ENCODE measurements around the gene CAPZB.

The CAPZB gene

DNA sequence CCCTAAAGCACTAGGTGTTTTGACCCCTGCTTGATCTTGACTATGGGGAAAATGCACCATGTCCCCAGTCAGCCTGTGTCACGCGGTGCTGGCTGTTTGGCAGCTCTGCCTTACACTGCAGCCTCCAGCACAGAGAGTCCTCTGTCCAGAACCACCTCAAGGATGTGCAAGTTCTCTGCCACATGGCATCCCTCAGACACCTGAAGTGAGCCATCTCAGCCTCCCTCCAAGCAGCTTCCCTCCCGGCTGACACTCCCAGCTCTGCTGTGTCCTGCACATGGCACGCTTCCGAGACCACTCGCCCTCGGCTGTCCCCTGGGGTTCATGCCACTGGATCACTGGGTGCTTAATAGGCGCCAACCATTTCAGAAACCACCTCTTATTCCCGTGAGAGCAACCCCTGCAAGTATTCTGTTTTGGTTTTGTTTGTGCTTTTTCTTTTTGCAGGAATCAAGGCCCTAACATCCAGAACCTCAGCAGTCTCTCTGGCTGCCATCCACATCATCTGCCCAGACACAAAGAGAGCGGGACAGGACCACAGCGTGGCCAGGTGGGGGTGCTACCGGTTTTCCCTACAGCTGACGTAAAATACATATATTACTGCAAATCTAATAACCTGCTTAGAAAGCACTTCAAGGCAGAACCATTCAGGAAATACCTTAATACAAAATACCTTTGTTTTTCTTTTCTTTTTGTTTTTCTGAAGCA is 45.7 kb downstream of the CAPZB start:
- no peak overlapping the region for H3K4me3 ChIP-seq (ENCODE audit: low read length)
- no peak for DNase-seq (ENCODE audit: low read depth, low spot score)

DNA sequence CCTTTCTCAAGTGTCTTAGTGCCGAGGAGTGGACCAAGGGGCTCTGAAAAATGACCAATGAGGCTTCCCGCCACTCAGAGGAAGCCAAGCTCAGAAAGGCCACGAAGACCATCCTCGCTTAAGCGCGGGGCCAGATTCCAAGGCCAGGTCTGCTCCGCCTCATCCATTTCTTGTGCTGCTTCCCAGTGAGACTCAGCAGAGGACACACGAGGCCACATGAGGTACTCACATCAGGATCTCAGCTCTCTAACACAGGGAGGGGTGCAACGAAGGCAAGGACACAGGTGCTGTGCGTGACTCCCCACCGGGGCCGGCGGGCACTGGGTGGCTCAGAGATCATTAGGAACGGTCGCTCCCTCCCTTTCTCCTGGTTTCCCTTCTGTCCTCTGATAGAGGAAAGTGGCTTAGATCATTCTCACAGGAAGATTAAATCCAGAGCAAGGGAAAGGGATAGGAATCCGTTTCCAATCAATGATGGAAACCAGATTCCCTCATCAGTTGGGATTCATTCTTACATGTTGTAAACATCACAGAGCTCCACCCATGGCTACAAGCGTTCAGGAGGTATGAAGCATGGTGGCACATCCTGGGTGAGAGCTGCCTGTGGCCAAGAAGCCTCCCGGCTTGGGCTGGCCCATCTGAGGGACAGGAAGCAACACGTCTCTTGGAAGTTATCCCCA is 46.7 kb downstream of the CAPZB start:
- DNase-seq (ENCODE audit: low read depth, low spot score) = no peak
- H3K4me3 ChIP-seq (ENCODE audit: low read length) = no peak overlapping the region

DNA sequence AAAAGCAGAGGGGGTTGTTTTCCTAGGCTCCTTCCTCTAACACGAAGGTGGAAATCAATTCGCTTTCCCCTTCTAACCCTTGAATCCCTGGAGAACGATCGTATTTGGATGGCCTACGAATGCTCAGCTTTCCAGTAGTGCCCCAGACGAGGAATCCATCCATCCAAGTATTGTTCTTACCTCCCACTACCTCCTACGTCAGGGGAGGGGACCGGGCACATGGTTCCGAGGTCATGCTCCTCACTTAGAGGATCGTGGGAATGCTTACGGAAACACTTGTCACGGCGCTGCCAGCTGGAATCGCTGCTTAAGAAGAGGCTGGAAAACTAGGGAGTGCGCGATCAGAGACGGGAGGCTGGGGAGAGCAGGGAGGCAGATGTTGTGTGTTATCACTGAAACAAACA is 47.4 kb downstream of the CAPZB start:
- DNase-seq (ENCODE audit: low read depth, low spot score) = no peak
- H3K4me3 ChIP-seq (ENCODE audit: low read length) = no peak overlapping the region

DNA sequence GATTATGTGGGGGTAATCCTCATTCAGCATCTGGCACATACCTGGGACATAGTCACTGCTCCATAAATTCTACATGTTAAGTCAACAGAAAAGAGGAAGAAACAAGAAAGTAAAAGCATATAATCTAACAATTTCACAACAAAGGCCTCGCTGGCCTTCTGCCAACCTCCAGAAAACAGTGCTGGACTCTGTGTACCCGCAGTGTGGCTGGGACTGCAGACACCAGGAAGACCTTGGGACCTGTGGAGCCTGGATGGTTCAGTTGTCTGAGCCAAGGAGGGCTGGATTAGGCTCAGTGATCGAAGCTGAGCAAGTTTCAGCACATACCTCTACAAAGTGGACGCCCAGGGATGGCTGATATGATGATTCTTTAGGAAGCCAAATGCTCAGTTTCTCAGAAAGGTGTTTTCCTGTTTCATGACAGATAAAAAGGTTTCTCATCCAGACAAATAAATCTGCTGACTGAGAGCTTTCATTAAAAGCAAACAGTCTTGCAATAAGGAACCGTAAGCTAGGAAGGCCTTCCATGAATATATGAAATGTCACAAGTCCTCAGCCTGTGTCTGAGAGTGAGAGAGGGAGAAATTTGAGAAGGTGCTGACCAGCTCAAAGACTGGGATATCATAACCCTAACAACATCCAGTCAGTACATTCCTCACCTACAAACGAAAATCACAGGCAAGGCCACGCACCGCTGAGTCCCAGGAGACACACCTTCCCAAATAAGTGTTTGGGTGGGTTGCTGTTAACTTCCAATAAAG is 48.4 kb downstream of the CAPZB start:
- no peak for DNase-seq (ENCODE audit: low read depth, low spot score)
- H3K4me3 ChIP-seq (ENCODE audit: low read length) = no peak overlapping the region

DNA sequence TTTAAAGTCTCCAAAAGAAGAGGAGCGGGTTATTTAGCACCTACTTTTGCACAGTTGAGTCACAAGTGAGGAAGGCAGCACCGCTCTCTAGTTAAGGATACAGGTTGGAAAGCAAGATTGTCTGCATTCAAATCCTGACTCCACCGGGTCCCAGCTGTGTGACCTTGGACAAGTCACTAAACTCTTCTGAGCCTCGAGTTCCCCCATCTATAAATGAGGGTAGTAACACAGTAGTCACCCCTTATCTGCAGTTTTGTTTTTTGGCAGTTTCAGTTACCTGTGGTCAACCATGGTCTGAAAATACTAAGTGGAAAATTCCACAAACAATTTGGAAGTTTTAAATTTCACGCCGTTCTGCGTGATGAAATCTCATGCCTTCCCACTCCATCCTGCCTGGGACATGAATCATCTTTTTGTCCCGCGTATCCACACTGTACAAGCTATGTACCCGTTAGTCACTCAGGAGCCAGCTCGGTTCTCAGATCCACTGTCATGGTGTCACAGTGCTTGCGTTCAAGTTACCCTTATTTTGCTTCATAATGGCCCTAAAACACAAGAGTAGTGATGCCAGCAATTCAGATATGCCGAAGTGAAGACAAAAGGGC is 49.4 kb downstream of the CAPZB start:
- H3K4me3 ChIP-seq (ENCODE audit: low read length) = no peak overlapping the region
- no peak for DNase-seq (ENCODE audit: low read depth, low spot score)

DNA sequence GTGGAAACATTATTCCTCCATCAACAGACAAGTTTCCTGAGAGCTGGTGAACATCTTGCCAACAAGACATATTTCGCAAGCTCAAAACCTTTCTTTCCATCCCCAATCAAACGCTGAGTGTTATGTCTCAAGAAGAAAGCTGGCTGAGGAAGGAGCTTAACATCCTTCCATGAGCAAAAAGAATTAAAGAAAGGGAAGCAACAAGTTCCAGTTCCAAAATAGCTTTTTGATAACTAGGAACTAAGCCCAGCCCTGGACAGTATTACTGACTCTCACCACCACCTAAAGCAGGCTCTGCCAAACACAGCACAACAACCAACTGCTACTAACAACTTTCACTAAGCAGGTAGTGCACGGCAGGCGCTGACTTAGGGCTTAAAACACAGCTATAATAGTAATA is 50.2 kb downstream of the CAPZB start:
- no peak overlapping the region for H3K4me3 ChIP-seq (ENCODE audit: low read length)
- no peak for DNase-seq (ENCODE audit: low read depth, low spot score)

DNA sequence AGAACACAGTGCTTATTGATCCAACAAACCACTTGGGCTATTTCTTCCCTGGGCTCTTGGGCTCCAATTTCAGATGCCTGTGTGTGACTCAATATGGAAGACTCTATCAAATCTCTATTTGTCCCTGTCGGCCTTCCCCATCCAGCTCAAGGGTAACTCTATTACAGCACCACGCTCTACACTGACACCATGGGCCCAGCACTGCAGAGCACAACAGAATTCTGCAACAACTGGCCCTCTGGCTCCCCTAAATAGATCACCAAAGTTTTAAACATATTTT is 51.7 kb downstream of the CAPZB start:
- DNase-seq (ENCODE audit: low read depth, low spot score) = no peak
- H3K4me3 ChIP-seq (ENCODE audit: low read length) = no peak overlapping the region

DNA sequence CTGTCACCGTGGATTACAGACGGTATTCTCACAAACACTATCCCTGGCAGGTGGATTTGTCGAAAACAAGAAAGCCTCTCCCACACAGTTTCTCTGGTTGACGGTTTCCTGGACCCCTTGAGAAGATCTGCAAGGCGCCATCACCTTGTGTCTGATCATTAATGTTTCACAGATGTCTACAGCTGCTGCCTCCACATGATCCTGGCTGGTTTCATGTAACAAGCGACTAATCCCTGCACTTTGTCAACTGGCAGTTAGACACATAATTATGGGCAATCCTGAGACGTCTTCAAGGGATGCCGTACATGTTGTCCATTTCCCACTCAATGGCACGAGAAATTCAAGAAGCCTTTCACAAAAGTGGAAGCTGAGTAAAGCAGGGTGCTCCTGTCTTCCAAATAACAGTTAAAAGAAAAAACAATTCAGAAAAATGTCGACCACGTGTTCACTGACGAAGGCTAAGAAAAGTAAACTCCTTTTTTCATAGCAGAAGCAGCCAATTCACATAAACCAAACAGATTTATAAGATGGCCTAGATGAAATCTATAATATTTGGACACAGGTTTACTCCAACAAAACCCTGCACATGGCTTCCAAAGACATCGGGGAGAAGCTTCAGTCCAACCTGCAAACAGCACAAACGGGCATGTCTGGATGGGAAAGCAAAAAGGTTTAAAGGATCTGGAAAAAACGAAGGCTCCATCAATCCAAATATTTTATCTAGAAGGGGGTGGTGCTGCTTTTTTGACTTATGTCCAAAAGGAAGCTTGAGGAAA is 52.2 kb downstream of the CAPZB start:
- no peak for DNase-seq (ENCODE audit: low read depth, low spot score)
- no peak overlapping the region for H3K4me3 ChIP-seq (ENCODE audit: low read length)

DNA sequence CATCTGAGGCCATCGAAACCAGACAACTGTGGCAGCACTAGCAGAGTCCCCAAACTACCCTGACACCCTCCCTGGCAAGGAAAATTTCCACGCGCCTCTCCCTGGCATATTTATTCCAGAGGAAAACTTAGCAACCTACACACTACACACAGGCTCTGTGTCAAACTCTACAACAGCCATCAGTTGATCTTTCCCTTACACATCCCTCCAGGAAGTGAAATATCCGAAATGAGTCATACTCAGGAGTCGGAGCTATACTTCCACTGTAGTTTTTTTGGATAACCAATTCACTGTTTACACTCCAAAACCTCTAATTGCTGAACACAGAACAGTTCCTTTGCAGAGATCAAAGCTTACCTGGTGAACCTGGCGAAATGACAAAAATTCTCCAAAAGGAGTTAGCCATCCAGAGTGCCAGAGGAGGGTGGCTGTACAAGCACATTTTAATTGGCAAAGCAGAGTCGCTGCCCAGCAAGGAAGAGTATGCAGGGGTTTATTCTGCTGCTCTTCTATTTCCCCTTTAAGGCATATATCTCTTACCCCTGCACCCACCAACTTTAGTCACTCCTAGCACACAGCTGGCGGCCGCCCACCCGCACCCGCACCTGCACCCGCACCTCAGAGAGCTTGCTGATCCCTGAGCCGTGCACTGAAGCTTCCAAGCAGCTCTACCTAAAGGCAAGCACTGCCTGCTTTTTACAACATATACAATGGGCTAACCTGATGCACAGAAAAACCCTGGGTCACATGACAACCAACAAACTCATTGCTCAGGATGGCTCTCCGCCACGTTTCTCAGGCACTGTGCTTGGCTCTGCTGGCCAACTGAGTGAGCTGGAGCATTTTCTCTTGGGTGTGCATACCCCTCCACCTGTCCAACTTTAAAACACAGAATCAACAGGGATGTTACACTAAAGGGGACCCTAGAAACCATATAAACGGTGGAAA is 54.9 kb downstream of the CAPZB start:
- DNase-seq (ENCODE audit: low read depth, low spot score) = no peak
- H3K4me3 ChIP-seq (ENCODE audit: low read length) = no peak overlapping the region

DNA sequence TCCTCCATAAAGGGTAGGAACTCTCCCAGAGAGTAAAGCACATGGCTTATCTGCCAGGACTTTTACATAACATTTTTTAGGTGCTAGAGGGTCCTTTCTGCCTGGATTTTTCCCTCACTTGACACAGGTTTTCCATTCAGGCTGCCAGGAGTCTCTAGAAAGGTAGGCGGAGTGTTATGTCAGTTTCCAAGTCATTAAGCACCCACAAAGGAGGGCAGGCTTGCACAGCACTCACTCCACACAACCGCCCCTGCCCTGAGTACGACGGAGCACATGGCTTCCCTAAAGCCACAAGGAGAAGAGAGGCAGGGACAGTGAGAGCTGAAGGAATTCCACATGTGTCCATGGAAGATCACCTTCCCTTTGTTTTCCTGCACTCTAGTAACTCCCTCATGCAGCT is 55.7 kb downstream of the CAPZB start:
- no peak for DNase-seq (ENCODE audit: low read depth, low spot score)

DNA sequence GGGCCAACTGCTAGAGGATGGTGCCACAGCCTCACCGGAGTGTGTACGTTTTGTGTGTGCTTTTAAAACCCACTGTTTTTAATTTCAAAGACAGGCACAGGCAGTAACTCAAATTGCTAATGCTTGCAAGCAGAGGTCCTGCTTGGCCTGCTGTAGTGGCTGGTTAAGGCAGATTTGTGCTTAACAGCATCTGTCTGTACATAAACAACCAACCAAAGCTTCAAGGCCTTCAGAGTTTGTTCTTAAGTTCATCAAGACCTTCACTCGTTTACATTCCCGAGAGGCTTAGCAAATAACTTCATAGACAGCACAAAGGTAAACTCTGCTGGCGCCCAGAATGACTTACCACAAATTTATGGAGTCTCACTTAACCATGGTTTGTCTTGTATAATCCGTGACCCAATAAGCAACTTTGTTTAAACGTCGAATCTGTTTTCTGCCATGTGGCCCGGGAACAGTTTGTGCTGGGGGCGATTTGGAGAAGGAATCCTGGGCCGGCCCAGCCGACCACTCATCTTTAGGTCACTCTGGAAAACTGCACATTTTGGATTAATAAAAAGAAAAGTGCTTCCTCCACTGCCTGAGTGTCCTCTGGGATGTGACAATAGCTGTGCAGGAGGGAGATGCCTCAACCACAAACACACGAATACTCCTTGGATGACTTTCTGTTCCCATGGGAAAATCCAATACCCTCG is 58.1 kb downstream of the CAPZB start:
- no peak overlapping the region for H3K4me3 ChIP-seq (ENCODE audit: low read length)
- no peak for DNase-seq (ENCODE audit: low read depth, low spot score)

More for the DNA sequence above, 55.7 kb downstream of the CAPZB start:
- H3K4me3 ChIP-seq (ENCODE audit: low read length) = no peak overlapping the region

DNA sequence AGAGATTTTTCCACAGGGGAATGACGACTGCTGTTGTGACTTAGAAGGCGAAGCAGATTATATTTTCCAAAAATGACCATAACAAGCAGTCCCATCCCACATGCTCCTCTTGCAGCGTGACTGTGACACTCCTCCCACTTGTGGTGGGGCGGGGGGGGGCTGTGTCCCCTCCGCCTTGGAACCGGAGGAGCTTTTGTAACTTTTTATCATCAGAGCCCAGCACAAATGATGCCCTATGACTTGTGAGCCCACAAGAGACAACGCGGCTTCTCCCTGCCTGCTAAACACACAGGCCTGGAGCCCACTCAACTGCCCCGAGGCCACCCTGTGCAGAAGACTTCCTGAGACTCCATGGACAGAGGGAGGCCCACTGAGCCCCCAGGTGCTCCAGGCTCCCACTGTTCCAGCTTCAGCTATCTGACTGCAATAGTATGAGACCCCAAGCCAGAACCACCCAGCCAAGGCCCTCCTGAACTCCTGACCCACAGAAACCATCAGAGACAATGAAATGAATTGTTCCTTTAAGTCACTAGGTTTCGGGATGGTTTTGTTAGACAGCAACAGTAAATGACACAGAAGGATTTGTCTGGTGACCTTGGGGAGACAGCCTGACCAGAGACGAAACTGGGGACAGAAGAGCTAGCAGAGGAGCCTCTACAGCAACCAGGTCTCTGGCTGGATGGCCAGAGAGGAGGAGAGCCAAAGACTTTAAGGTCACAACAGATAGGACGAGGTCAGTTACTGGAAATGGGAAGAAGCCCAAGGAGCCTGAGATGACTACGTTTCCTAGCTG is 58.8 kb downstream of the CAPZB start:
- DNase-seq (ENCODE audit: low read depth, low spot score) = no peak
- no peak overlapping the region for H3K4me3 ChIP-seq (ENCODE audit: low read length)

DNA sequence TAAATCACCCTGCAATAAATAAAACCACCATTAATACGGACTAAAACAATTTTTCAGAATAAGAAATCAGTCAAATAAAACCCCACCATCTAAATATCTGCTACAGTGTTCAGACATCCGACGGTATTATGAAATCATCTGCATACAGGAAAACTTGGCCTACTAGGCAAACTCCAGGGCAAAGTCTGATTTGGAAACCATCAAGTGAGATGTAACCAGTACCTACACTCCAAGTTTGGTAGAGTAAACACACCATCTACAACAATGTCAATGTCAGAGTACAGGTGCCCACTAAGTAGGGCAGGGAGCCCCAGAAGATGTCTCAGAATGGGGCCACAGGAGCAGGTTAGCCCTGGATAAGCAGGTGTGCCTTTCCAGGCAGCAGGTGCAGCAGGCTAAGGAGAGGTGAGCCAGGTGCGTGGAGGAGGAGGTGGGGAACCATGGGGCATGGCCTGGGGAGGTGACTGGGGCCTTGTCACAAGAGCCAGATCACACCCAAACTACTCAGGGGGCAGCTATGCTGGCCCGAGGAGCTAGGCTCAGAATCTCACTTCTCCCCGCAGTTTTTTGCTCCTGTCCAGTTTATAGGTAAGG is 59.6 kb downstream of the CAPZB start:
- DNase-seq (ENCODE audit: low read depth, low spot score) = no peak
- H3K4me3 ChIP-seq (ENCODE audit: low read length) = no peak overlapping the region

DNA sequence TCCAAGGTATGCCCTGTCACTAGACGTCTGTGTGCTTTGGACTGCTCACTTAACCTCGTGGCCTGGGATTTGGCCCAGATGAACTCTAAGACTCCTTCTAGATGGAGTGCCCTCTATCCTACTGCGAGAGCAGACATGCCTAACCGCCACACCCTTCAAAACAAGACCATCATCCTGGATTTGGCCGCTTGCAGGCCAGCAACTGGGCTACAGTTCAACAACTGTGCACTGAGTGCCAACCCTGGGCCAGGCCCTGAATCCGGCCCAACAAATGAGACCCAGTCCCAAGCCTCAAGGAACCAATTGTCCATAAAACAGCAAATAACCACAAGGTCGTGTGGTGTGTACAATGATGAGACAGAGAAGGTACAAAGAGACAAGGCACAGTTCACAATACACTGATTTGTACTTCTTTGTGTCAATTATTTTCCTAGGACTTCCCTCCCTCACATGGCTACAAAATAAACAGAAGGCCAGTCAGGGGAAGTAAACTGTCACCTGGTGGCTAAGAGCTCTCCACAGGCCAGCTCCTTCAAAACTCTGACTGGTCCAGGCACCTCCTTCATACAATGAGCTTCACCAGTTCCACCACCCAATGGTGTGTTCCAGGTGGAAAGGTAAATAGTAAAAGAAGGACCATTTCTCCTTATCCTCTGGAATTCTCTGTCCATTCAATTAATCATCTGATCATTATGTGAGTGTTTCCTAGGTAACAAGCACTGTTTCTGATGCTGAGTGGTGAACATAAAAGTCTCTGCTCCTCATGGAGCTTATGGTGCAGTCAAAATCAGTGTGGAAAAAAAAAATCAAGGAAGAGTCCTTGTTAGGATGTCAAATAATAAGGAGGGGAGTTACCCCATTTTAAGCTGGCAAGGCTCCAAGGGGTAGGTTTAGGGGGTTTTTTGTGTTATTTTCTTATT is 60.4 kb downstream of the CAPZB start:
- no peak overlapping the region for H3K4me3 ChIP-seq (ENCODE audit: low read length)
- DNase-seq (ENCODE audit: low read depth, low spot score) = no peak

DNA sequence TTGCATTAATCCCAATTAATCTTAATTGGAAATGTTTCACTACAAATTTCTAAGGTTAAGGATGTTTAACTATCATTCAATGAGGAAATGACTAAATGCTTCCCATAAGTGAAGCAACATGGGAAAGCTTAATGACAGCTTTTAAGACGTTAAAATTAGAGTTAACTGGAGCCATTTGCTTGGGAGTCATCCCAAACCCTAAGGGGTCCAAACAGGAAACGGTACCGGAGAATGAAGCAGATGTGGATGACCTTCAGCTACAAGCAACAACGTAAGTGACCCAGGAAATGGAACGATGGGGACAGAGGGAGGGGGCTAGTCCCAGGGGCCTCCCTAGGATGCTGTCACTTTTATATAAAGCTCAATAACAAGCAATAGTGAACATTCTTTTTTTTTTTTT is 62.2 kb downstream of the CAPZB start:
- no peak overlapping the region for H3K4me3 ChIP-seq (ENCODE audit: low read length)
- no peak for DNase-seq (ENCODE audit: low read depth, low spot score)

DNA sequence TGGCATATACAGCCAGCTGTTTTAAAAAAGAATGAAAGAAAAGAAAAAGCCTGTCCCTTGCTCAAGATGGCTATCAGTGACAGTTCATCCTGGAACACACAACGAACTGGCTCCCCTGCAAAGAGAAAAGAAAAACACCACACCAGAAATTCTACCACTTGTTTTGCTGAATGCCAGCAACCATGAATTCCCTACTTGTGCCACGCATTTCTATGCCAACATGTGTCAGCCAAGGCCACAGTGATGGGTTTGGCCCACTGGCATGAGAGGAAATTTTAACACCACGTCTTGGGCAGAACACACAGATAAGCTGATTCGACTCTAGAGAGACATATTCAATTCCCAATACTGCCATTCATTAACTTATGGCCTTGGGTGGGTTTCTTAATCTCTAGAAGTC is 64.0 kb downstream of the CAPZB start:
- H3K4me3 ChIP-seq (ENCODE audit: low read length) = no peak overlapping the region
- DNase-seq (ENCODE audit: low read depth, low spot score) = no peak
